GM23338 (cell line): ENCODE measurements around the gene RSPH10B. TPM values are rescaled to one million over a fixed set of nuclear protein-coding genes. Genes with fewer than 3 reads are reported as not detected.
"Not testable (repeated sequence)": the region's sequence is repeated elsewhere in the genome, so short reads cannot be mapped to it uniquely, and the experiment has no call there.

Experiments
- ATAC-seq: fragments of 200-7000 bp; cut with Tn5 transposase; 3 replicates; pipeline ENCODE4 v1.9.1; 2020
- DNase-seq: peaks from one replicate; pipeline ENCODE4 v3.0.0-alpha.2; 2015; ENCODE audit warnings: low spot score
- H2AFZ ChIP-seq: fragments of 200-600 bp; sonication (generic); 2 replicates; pipeline ENCODE4 v1.8.0; 2016; ENCODE audit warnings: antibody characterized with exemption, mild to moderate bottlenecking, moderate library complexity
- H3F3A ChIP-seq: fragments of 200-600 bp; sonication (generic); replicated peaks from 2 replicates; pipeline ENCODE4 v1.8.0; 2017; ENCODE audit warnings: antibody characterized with exemption, mixed run types, low read depth
- H3K27ac ChIP-seq: fragments of 200-600 bp; sonication (generic); 2 replicates; pipeline ENCODE4 v1.6.1; 2016; ENCODE audit warnings: low read depth
- H3K27me3 ChIP-seq: fragments of 200-600 bp; sonication (generic); 2 replicates; pipeline ENCODE4 v1.8.0; 2016; ENCODE audit warnings: mild to moderate bottlenecking, mixed run types, moderate library complexity; ENCODE audit not compliant: insufficient read depth
- H3K36me3 ChIP-seq: fragments of 200-600 bp; sonication (generic); 2 replicates; pipeline ENCODE4 v1.8.0; 2016; ENCODE audit warnings: mild to moderate bottlenecking; ENCODE audit not compliant: insufficient read depth
- H3K4me1 ChIP-seq: fragments of 200-600 bp; sonication (generic); 2 replicates; pipeline ENCODE4 v1.8.0; 2016; ENCODE audit warnings: mild to moderate bottlenecking, moderate library complexity; ENCODE audit not compliant: insufficient read depth
- H3K4me2 ChIP-seq: fragments of 200-600 bp; sonication (generic); 2 replicates; pipeline ENCODE4 v1.7.1; 2017; ENCODE audit warnings: mixed run types
- H3K4me3 ChIP-seq: fragments of 200-600 bp; sonication (generic); 2 replicates; pipeline ENCODE4 v1.6.1; 2016; ENCODE audit warnings: mixed run types
- H3K79me2 ChIP-seq: fragments of 200-600 bp; sonication (generic); replicated peaks from 2 replicates; pipeline ENCODE4 v1.8.0; 2017; ENCODE audit warnings: mild to moderate bottlenecking; ENCODE audit not compliant: insufficient read depth
- H3K9me2 ChIP-seq: fragments of 200-600 bp; sonication (generic); 2 replicates; pipeline ENCODE4 v1.8.0; 2017; ENCODE audit not compliant: insufficient read depth
- H4K20me1 ChIP-seq: fragments of 200-600 bp; sonication (generic); replicated peaks from 2 replicates; pipeline ENCODE4 v1.8.0; 2017; ENCODE audit warnings: mild to moderate bottlenecking; ENCODE audit not compliant: insufficient read depth
- H3K27ac Mint-ChIP-seq: 2 replicates; pipeline ENCODE4 v1.8.0; 2020; ENCODE audit warnings: inconsistent platforms, mild to moderate bottlenecking, moderate library complexity, mixed read lengths
- H3K27me3 Mint-ChIP-seq: 3 replicates; pipeline ENCODE4 v1.8.0; 2022; ENCODE audit warnings: low read depth, mild to moderate bottlenecking, moderate library complexity, mixed read lengths, inconsistent platforms; ENCODE audit not compliant: insufficient read depth, poor library complexity
- H3K36me3 Mint-ChIP-seq: 3 replicates; pipeline ENCODE4 v1.8.0; 2021; ENCODE audit warnings: low read depth, mild to moderate bottlenecking, inconsistent platforms, moderate library complexity, mixed read lengths
- H3K4me1 Mint-ChIP-seq: 3 replicates; pipeline ENCODE4 v1.8.0; 2020; ENCODE audit warnings: mild to moderate bottlenecking, inconsistent platforms, mixed read lengths
- H3K4me3 Mint-ChIP-seq: 3 replicates; pipeline ENCODE4 v1.8.0; 2021; ENCODE audit warnings: moderate library complexity, mild to moderate bottlenecking, inconsistent platforms, mixed read lengths
- H3K9me3 Mint-ChIP-seq: 3 replicates; pipeline ENCODE4 v1.8.0; 2020; ENCODE audit warnings: moderate library complexity, mild to moderate bottlenecking, inconsistent platforms, mixed read lengths
- ETS1 ChIP-seq: IDR thresholded peaks from 2 replicates; pipeline ENCODE4 v1.6.1; 2016; ENCODE audit warnings: antibody characterized with exemption
- EZH2 ChIP-seq: fragments of 200-600 bp; sonication (generic); IDR thresholded peaks from one replicate; pipeline ENCODE4 v1.8.0; 2017; ENCODE audit warnings: antibody characterized with exemption, mild to moderate bottlenecking, low read depth; ENCODE audit not compliant: unreplicated experiment
- EZH2phosphoT487 ChIP-seq: fragments of 200-600 bp; sonication (generic); IDR thresholded peaks from one replicate; pipeline ENCODE4 v1.8.1; 2018; ENCODE audit warnings: antibody characterized with exemption; ENCODE audit not compliant: unreplicated experiment
- JUNB ChIP-seq: IDR thresholded peaks from one replicate; pipeline ENCODE4 v1.6.1; 2016; ENCODE audit warnings: antibody characterized with exemption; ENCODE audit not compliant: unreplicated experiment
- NANOG ChIP-seq: IDR thresholded peaks from 2 replicates; pipeline ENCODE4 v1.6.1; 2016; ENCODE audit warnings: antibody characterized with exemption, borderline replicate concordance
- POLR2AphosphoS5 ChIP-seq: IDR thresholded peaks from 2 replicates; pipeline ENCODE4 v1.6.1; 2016; ENCODE audit warnings: antibody characterized with exemption, low read depth
- REST ChIP-seq: IDR thresholded peaks from one replicate; pipeline ENCODE4 v1.6.1; 2018; ENCODE audit warnings: antibody characterized with exemption; ENCODE audit not compliant: unreplicated experiment
- STAT1 ChIP-seq: IDR thresholded peaks from one replicate; pipeline ENCODE4 v1.6.1; 2016; ENCODE audit warnings: antibody characterized with exemption; ENCODE audit not compliant: unreplicated experiment
- ZNF114 ChIP-seq: fragments of 250-450 bp; sonication (Bioruptor Pico); IDR thresholded peaks from 2 replicates; pipeline ENCODE4 v1.5.0; 2020; ENCODE audit warnings: mild to moderate bottlenecking, moderate library complexity
- ZNF331 ChIP-seq: fragments of 250-450 bp; sonication (Bioruptor Pico); IDR thresholded peaks from 2 replicates; pipeline ENCODE4 v1.5.0; 2020; ENCODE audit warnings: low read depth, mild to moderate bottlenecking, moderate library complexity
- ZNF462 ChIP-seq: fragments of 250-450 bp; sonication (Bioruptor Pico); IDR thresholded peaks from 2 replicates; pipeline ENCODE4 v1.5.0; 2020; ENCODE audit warnings: mild to moderate bottlenecking, moderate library complexity
- polyA plus RNA-seq: library from polyadenylated mRNA; unstranded; fragments of >200 nt; fragmentation: Nextera tagmentation; extraction: Ambion mirVana; gene quantifications from 2 replicates; pipeline ENCODE4 v1.2.1, GENCODE V29; 2016
- total RNA-seq: library from RNA; depleted of rRNA; stranded (reverse); fragments of >200 nt; shearing (Covaris generic); gene quantifications from 2 replicates; pipeline ENCODE4 v1.2.3, GENCODE V29; 2014

Gene RSPH10B
- total and polyA plus RNA-seq, 2 experiments from 2014 or later, result 0.99 to 5.9 TPM

GRCh38 chr7:6007835-6008590, 37.5 kb upstream of the RSPH10B start:
- peaks cover 16% of the 10 kb centered on the region for H4K20me1 ChIP-seq
- H3K27me3 Mint-ChIP-seq, H3K27ac ChIP-seq, H3K9me2 ChIP-seq, H3K9me3 Mint-ChIP-seq, DNase-seq, H3K36me3 ChIP-seq, H3K27ac Mint-ChIP-seq, H3F3A ChIP-seq, ATAC-seq, H3K27me3 ChIP-seq, H2AFZ ChIP-seq: not testable (repeated sequence)
- peaks cover 18% of the 10 kb centered on the region for H3K4me1 Mint-ChIP-seq
- peaks cover 50% of the 10 kb centered on the region for H3K79me2 ChIP-seq
- H3K4me3 ChIP-seq, result peak overlapping the region; percentile 84
- H3K4me3 Mint-ChIP-seq, result peak overlapping the region; percentile 87
- H3K36me3 Mint-ChIP-seq, result peaks cover 37% of the 10 kb centered on the region
- H3K4me2 ChIP-seq, result peak overlapping the region; percentile 88
- peaks cover 11% of the 10 kb centered on the region; the same call in 1 of the 2 replicates for H3K4me1 ChIP-seq

- H3K4me1 Mint-ChIP-seq, result peaks cover 14% of the 10 kb centered on the region
- peaks cover 43% of the 10 kb centered on the region for H3K79me2 ChIP-seq
- no peak overlapping the region for H3K4me3 ChIP-seq
- TF ChIP-seq NANOG (no peak), EZH2 (no peak), EZH2phosphoT487 (no peak), JUNB (no peak), POLR2AphosphoS5 (no peak), REST (no peak), ZNF331 (CRISPR knock-in tag) (no peak), ZNF462 (CRISPR knock-in tag) (no peak), STAT1 (no peak), ETS1 (no peak), ZNF114 (CRISPR knock-in tag) (no peak)
Observed at GRCh38 chr7:6007386-6007785, 36.9 kb upstream of the RSPH10B start.

More at GRCh38 chr7:6007386-6007785, 36.9 kb upstream of the RSPH10B start:
- no peak for DNase-seq
- no peak overlapping the region for H3K27ac ChIP-seq
- Mint-ChIP-seq H3K27ac (no peak overlapping the region), H3K9me3 (no peaks in the 10 kb centered on the region), H3K36me3 (peaks cover 34% of the 10 kb centered on the region), H3K27me3 (no peaks in the 10 kb centered on the region), H3K4me3 (peak overlapping the region; percentile 87; the same call in 2 of the 3 replicates)
- H3K4me2 ChIP-seq, result peak overlapping the region; percentile 88; the same call in 1 of the 2 replicates
- H3K36me3 ChIP-seq, result peaks cover 1% of the 10 kb centered on the region; the same call in 1 of the 2 replicates
- H3F3A ChIP-seq, result no peaks in the 10 kb centered on the region
- peaks cover 16% of the 10 kb centered on the region for H4K20me1 ChIP-seq
- H2AFZ ChIP-seq, result no peak overlapping the region
- H3K9me2 ChIP-seq, result no peaks in the 10 kb centered on the region
- ATAC-seq, result no peak
- H3K27me3 ChIP-seq, result no peaks in the 10 kb centered on the region
- peaks cover 11% of the 10 kb centered on the region; the same call in 1 of the 2 replicates for H3K4me1 ChIP-seq
